Nephron (organoid): ENCODE results near the gene WIF1.

Experiments used
- H3K27ac Mint-ChIP-seq, 3 experiments: 2 replicates each; pipeline ENCODE4 v1.8.0; 2020; ENCODE audit warnings: mixed read lengths in 3 of 3, mild to moderate bottlenecking in 2 of 3, moderate library complexity in 1 of 3
- H3K27me3 Mint-ChIP-seq: 2 replicates; pipeline ENCODE4 v1.8.0; 2021; ENCODE audit warnings: low read depth, mild to moderate bottlenecking, moderate library complexity, mixed read lengths
- H3K36me3 Mint-ChIP-seq: 2 replicates; pipeline ENCODE4 v1.8.0; 2020; ENCODE audit warnings: low read depth, mixed read lengths
- H3K4me1 Mint-ChIP-seq: 2 replicates; pipeline ENCODE4 v1.8.0; 2020; ENCODE audit warnings: mixed read lengths
- H3K4me3 Mint-ChIP-seq, 3 experiments: 2 replicates each; pipeline ENCODE4 v1.8.0; 2020; ENCODE audit warnings: mild to moderate bottlenecking in 3 of 3, mixed read lengths in 3 of 3, moderate library complexity in 2 of 3
- H3K9me3 Mint-ChIP-seq: 2 replicates; pipeline ENCODE4 v1.8.0; 2020; ENCODE audit warnings: mixed read lengths
- CTCF ChIP-seq, 3 experiments: fragments of 200-600 bp; sonication (generic); IDR thresholded peaks; one replicate each; pipeline ENCODE4 v1.5.0; 2021; ENCODE audit warnings: antibody characterized with exemption in 3 of 3; ENCODE audit not compliant: unreplicated experiment in 3 of 3

WIF1 gene

GRCh38 chr12:65126482-65126881, 5.4 kb upstream of the WIF1 start:
- H3K27me3 Mint-ChIP-seq: peaks cover 45% of the 10 kb centered on the region
- no peaks in the 10 kb centered on the region for H3K36me3 Mint-ChIP-seq
- H3K4me3 Mint-ChIP-seq: no peak overlapping the region
- peaks cover 5% of the 10 kb centered on the region for H3K4me1 Mint-ChIP-seq
- H3K9me3 Mint-ChIP-seq: no peaks in the 10 kb centered on the region
- no peak for TF ChIP-seq CTCF (IDR thresholded peaks at IDR 0.05; ENCODE audit: unreplicated experiment in 3 of 3)
- H3K27ac Mint-ChIP-seq: no peak overlapping the region

GRCh38 chr12:65125975-65126374, 4.9 kb upstream of the WIF1 start:
- Mint-ChIP-seq H3K9me3 (no peaks in the 10 kb centered on the region), H3K36me3 (no peaks in the 10 kb centered on the region), H3K4me1 (peaks cover 5% of the 10 kb centered on the region), H3K27ac (no peak overlapping the region), H3K27me3 (peaks cover 45% of the 10 kb centered on the region), H3K4me3 (no peak overlapping the region)
- TF ChIP-seq CTCF (IDR thresholded peaks at IDR 0.05; ENCODE audit: unreplicated experiment in 3 of 3): no peak

GRCh38 chr12:65125247-65125646, 4.1 kb upstream of the WIF1 start:
- no peak for TF ChIP-seq CTCF (IDR thresholded peaks at IDR 0.05; ENCODE audit: unreplicated experiment in 3 of 3)
- no peak overlapping the region for H3K4me3 Mint-ChIP-seq
- H3K27me3 Mint-ChIP-seq: peaks cover 49% of the 10 kb centered on the region
- H3K9me3 Mint-ChIP-seq: no peaks in the 10 kb centered on the region
- H3K4me1 Mint-ChIP-seq: peaks cover 5% of the 10 kb centered on the region
- no peak overlapping the region for H3K27ac Mint-ChIP-seq
- H3K36me3 Mint-ChIP-seq: no peaks in the 10 kb centered on the region

GRCh38 chr12:65123435-65124063, 2.4 kb upstream of the WIF1 start:
- Mint-ChIP-seq H3K4me1 (peaks cover 5% of the 10 kb centered on the region), H3K27me3 (peaks cover 58% of the 10 kb centered on the region)

GRCh38 chr12:65122703-65123102, 1.6 kb upstream of the WIF1 start:
- H3K4me3 Mint-ChIP-seq: peak overlapping the region; percentile 1 to 25 (median 2)
- H3K27ac Mint-ChIP-seq: no peak overlapping the region
- H3K4me1 Mint-ChIP-seq: peaks cover 5% of the 10 kb centered on the region
- no peaks in the 10 kb centered on the region for H3K36me3 Mint-ChIP-seq
- no peaks in the 10 kb centered on the region for H3K9me3 Mint-ChIP-seq
- TF ChIP-seq CTCF (IDR thresholded peaks at IDR 0.05; ENCODE audit: unreplicated experiment in 3 of 3): no peak
- peaks cover 63% of the 10 kb centered on the region for H3K27me3 Mint-ChIP-seq

More at GRCh38 chr12:65123435-65124063, 2.4 kb upstream of the WIF1 start:
- Mint-ChIP-seq H3K9me3 (no peaks in the 10 kb centered on the region), H3K27ac (no peak overlapping the region), H3K4me3 (no peak overlapping the region), H3K36me3 (no peaks in the 10 kb centered on the region)
- peak; percentile 75 to 84 (median 75) for TF ChIP-seq CTCF (IDR thresholded peaks at IDR 0.05; ENCODE audit: unreplicated experiment in 3 of 3)

GRCh38 chr12:65121956-65122469, 908 bp upstream of the WIF1 start:
- Mint-ChIP-seq H3K27me3 (peaks cover 65% of the 10 kb centered on the region), H3K36me3 (no peaks in the 10 kb centered on the region), H3K4me1 (peaks cover 5% of the 10 kb centered on the region), H3K27ac (no peak overlapping the region), H3K4me3 (peak overlapping the region; percentile 39 to 79 (median 40)), H3K9me3 (no peaks in the 10 kb centered on the region)
- no peak for TF ChIP-seq CTCF (IDR thresholded peaks at IDR 0.05; ENCODE audit: unreplicated experiment in 3 of 3)
